CD1c-positive myeloid dendritic cell (primary cell): ENCODE measurements around the gene DUS2.
"Not testable (repeated sequence)": the region's sequence is repeated elsewhere in the genome, so short reads cannot be mapped to it uniquely, and the experiment has no call there.

Experiments used
- DNase-seq: peaks from one replicate; pipeline ENCODE4 v3.0.0-alpha.2; 2016; ENCODE audit errors: extremely low spot score

Gene DUS2

GRCh38 chr16:68022728-68023537 is at the start of gene DUS2, which contains the start of gene DDX28:
DUS2 (plus strand) TSS chr16:68023284; CDS start chr16:68038024, 14,740 bp downstream.
DDX28 (minus strand) TSS chr16:68023232; CDS start chr16:68023202, 30 bp downstream.
- peak; percentile 97 for DNase-seq

- no peak for DNase-seq
Observed at GRCh38 chr16:67975321-67976105, 47.6 kb upstream of the DUS2 start.

GRCh38 chr16:67976205-67976604 is 46.9 kb upstream of the DUS2 start:
- no peak for DNase-seq

- DNase-seq = no peak
Observed at GRCh38 chr16:67977005-67977404, 46.1 kb upstream of the DUS2 start.

GRCh38 chr16:67977469-67978227 is 45.4 kb upstream of the DUS2 start:
- DNase-seq = no peak

GRCh38 chr16:67979955-67980678 is 43.0 kb upstream of the DUS2 start, which contains the start of gene DPEP3:
DPEP3 (minus strand) TSS chr16:67980499; CDS start chr16:67980380, 119 bp downstream.
- no peak for DNase-seq

- DNase-seq = no peak
Observed at GRCh38 chr16:67982011-67982696, 40.9 kb upstream of the DUS2 start.

GRCh38 chr16:67986949-67987348 is 36.1 kb upstream of the DUS2 start:
- DNase-seq = no peak

- no peak for DNase-seq
Observed at GRCh38 chr16:67987460-67988160, 35.5 kb upstream of the DUS2 start.

- DNase-seq = no peak
Observed at GRCh38 chr16:67988675-67989074, 34.4 kb upstream of the DUS2 start.

- no peak for DNase-seq
Observed at GRCh38 chr16:67989322-67990017, 33.6 kb upstream of the DUS2 start.

GRCh38 chr16:67990018-67990386 is 33.1 kb upstream of the DUS2 start:
- DNase-seq = no peak

GRCh38 chr16:67992661-67993206 is 30.4 kb upstream of the DUS2 start:
- DNase-seq = no peak

- peak; percentile 90 for DNase-seq
Observed at GRCh38 chr16:67993207-67994039, 29.7 kb upstream of the DUS2 start.

- DNase-seq = not testable (repeated sequence)
Observed at GRCh38 chr16:67994040-67994408, 29.1 kb upstream of the DUS2 start.

GRCh38 chr16:67995423-67995822 is 27.7 kb upstream of the DUS2 start:
- peak; percentile 68 for DNase-seq

GRCh38 chr16:67996666-67997065 is 26.4 kb upstream of the DUS2 start:
- DNase-seq = no peak

GRCh38 chr16:67998231-67998778 is 24.8 kb upstream of the DUS2 start:
- DNase-seq = not testable (repeated sequence)
